GM23338 (cell line): Measurements from ENCODE around the gene CARMIL1. TPM values are rescaled to one million over a fixed set of nuclear protein-coding genes. Genes with fewer than 3 reads are reported as not detected.

Experiments
- ATAC-seq: fragments of 200-7000 bp; cut with Tn5 transposase; 3 replicates; pipeline ENCODE4 v1.9.1; 2020
- DNase-seq: peaks from one replicate; pipeline ENCODE4 v3.0.0-alpha.2; 2015; ENCODE audit warnings: low spot score
- H2AFZ ChIP-seq: fragments of 200-600 bp; sonication (generic); 2 replicates; pipeline ENCODE4 v1.8.0; 2016; ENCODE audit warnings: antibody characterized with exemption, mild to moderate bottlenecking, moderate library complexity
- H3F3A ChIP-seq: fragments of 200-600 bp; sonication (generic); replicated peaks from 2 replicates; pipeline ENCODE4 v1.8.0; 2017; ENCODE audit warnings: antibody characterized with exemption, mixed run types, low read depth
- H3K27ac ChIP-seq: fragments of 200-600 bp; sonication (generic); 2 replicates; pipeline ENCODE4 v1.6.1; 2016; ENCODE audit warnings: low read depth
- H3K27me3 ChIP-seq: fragments of 200-600 bp; sonication (generic); 2 replicates; pipeline ENCODE4 v1.8.0; 2016; ENCODE audit warnings: mild to moderate bottlenecking, mixed run types, moderate library complexity; ENCODE audit not compliant: insufficient read depth
- H3K36me3 ChIP-seq: fragments of 200-600 bp; sonication (generic); 2 replicates; pipeline ENCODE4 v1.8.0; 2016; ENCODE audit warnings: mild to moderate bottlenecking; ENCODE audit not compliant: insufficient read depth
- H3K4me1 ChIP-seq: fragments of 200-600 bp; sonication (generic); 2 replicates; pipeline ENCODE4 v1.8.0; 2016; ENCODE audit warnings: mild to moderate bottlenecking, moderate library complexity; ENCODE audit not compliant: insufficient read depth
- H3K4me2 ChIP-seq: fragments of 200-600 bp; sonication (generic); 2 replicates; pipeline ENCODE4 v1.7.1; 2017; ENCODE audit warnings: mixed run types
- H3K4me3 ChIP-seq: fragments of 200-600 bp; sonication (generic); 2 replicates; pipeline ENCODE4 v1.6.1; 2016; ENCODE audit warnings: mixed run types
- H3K79me2 ChIP-seq: fragments of 200-600 bp; sonication (generic); replicated peaks from 2 replicates; pipeline ENCODE4 v1.8.0; 2017; ENCODE audit warnings: mild to moderate bottlenecking; ENCODE audit not compliant: insufficient read depth
- H3K9me2 ChIP-seq: fragments of 200-600 bp; sonication (generic); 2 replicates; pipeline ENCODE4 v1.8.0; 2017; ENCODE audit not compliant: insufficient read depth
- H4K20me1 ChIP-seq: fragments of 200-600 bp; sonication (generic); replicated peaks from 2 replicates; pipeline ENCODE4 v1.8.0; 2017; ENCODE audit warnings: mild to moderate bottlenecking; ENCODE audit not compliant: insufficient read depth
- H3K27ac Mint-ChIP-seq: 2 replicates; pipeline ENCODE4 v1.8.0; 2020; ENCODE audit warnings: inconsistent platforms, mild to moderate bottlenecking, moderate library complexity, mixed read lengths
- H3K27me3 Mint-ChIP-seq: 3 replicates; pipeline ENCODE4 v1.8.0; 2022; ENCODE audit warnings: low read depth, mild to moderate bottlenecking, moderate library complexity, mixed read lengths, inconsistent platforms; ENCODE audit not compliant: insufficient read depth, poor library complexity
- H3K36me3 Mint-ChIP-seq: 3 replicates; pipeline ENCODE4 v1.8.0; 2021; ENCODE audit warnings: low read depth, mild to moderate bottlenecking, inconsistent platforms, moderate library complexity, mixed read lengths
- H3K4me1 Mint-ChIP-seq: 3 replicates; pipeline ENCODE4 v1.8.0; 2020; ENCODE audit warnings: mild to moderate bottlenecking, inconsistent platforms, mixed read lengths
- H3K4me3 Mint-ChIP-seq: 3 replicates; pipeline ENCODE4 v1.8.0; 2021; ENCODE audit warnings: moderate library complexity, mild to moderate bottlenecking, inconsistent platforms, mixed read lengths
- H3K9me3 Mint-ChIP-seq: 3 replicates; pipeline ENCODE4 v1.8.0; 2020; ENCODE audit warnings: moderate library complexity, mild to moderate bottlenecking, inconsistent platforms, mixed read lengths
- CREB1 ChIP-seq: fragments of 250-450 bp; sonication (Bioruptor Pico); IDR thresholded peaks from 2 replicates; pipeline ENCODE4 v1.5.0; 2020; ENCODE audit warnings: low read depth, mild to moderate bottlenecking, moderate library complexity
- CTCF ChIP-seq, 2 experiments: fragments of 200-600 bp in 1 of 2; sonication (generic) in 1 of 2; conservative IDR thresholded peaks; 2 replicates each; pipeline versions ENCODE4 v1.5.1 to v1.6.1; 2016 to 2017; ENCODE audit warnings: antibody characterized with exemption in 2 of 2, low read depth in 2 of 2, mild to moderate bottlenecking in 2 of 2, moderate library complexity in 1 of 2
- ETS1 ChIP-seq: IDR thresholded peaks from 2 replicates; pipeline ENCODE4 v1.6.1; 2016; ENCODE audit warnings: antibody characterized with exemption
- EZH2 ChIP-seq: fragments of 200-600 bp; sonication (generic); IDR thresholded peaks from one replicate; pipeline ENCODE4 v1.8.0; 2017; ENCODE audit warnings: antibody characterized with exemption, mild to moderate bottlenecking, low read depth; ENCODE audit not compliant: unreplicated experiment
- EZH2phosphoT487 ChIP-seq: fragments of 200-600 bp; sonication (generic); IDR thresholded peaks from one replicate; pipeline ENCODE4 v1.8.1; 2018; ENCODE audit warnings: antibody characterized with exemption; ENCODE audit not compliant: unreplicated experiment
- JUNB ChIP-seq: IDR thresholded peaks from one replicate; pipeline ENCODE4 v1.6.1; 2016; ENCODE audit warnings: antibody characterized with exemption; ENCODE audit not compliant: unreplicated experiment
- NANOG ChIP-seq: IDR thresholded peaks from 2 replicates; pipeline ENCODE4 v1.6.1; 2016; ENCODE audit warnings: antibody characterized with exemption, borderline replicate concordance
- POLR2AphosphoS5 ChIP-seq: IDR thresholded peaks from 2 replicates; pipeline ENCODE4 v1.6.1; 2016; ENCODE audit warnings: antibody characterized with exemption, low read depth
- REST ChIP-seq: IDR thresholded peaks from one replicate; pipeline ENCODE4 v1.6.1; 2018; ENCODE audit warnings: antibody characterized with exemption; ENCODE audit not compliant: unreplicated experiment
- STAT1 ChIP-seq: IDR thresholded peaks from one replicate; pipeline ENCODE4 v1.6.1; 2016; ENCODE audit warnings: antibody characterized with exemption; ENCODE audit not compliant: unreplicated experiment
- ZNF114 ChIP-seq: fragments of 250-450 bp; sonication (Bioruptor Pico); IDR thresholded peaks from 2 replicates; pipeline ENCODE4 v1.5.0; 2020; ENCODE audit warnings: mild to moderate bottlenecking, moderate library complexity
- ZNF331 ChIP-seq: fragments of 250-450 bp; sonication (Bioruptor Pico); IDR thresholded peaks from 2 replicates; pipeline ENCODE4 v1.5.0; 2020; ENCODE audit warnings: low read depth, mild to moderate bottlenecking, moderate library complexity
- ZNF462 ChIP-seq: fragments of 250-450 bp; sonication (Bioruptor Pico); IDR thresholded peaks from 2 replicates; pipeline ENCODE4 v1.5.0; 2020; ENCODE audit warnings: mild to moderate bottlenecking, moderate library complexity
- polyA plus RNA-seq: library from polyadenylated mRNA; unstranded; fragments of >200 nt; fragmentation: Nextera tagmentation; extraction: Ambion mirVana; gene quantifications from 2 replicates; pipeline ENCODE4 v1.2.1, GENCODE V29; 2016
- total RNA-seq: library from RNA; depleted of rRNA; stranded (reverse); fragments of >200 nt; shearing (Covaris generic); gene quantifications from 2 replicates; pipeline ENCODE4 v1.2.3, GENCODE V29; 2014

CARMIL1 gene
- total and polyA plus RNA-seq, 2 experiments from 2014 or later: 43.2 to 66.9 TPM

- no peak for TF ChIP-seq EZH2
- no peak for TF ChIP-seq ZNF331
- no peak for TF ChIP-seq EZH2phosphoT487
- TF ChIP-seq POLR2AphosphoS5: no peak
- TF ChIP-seq CTCF (conservative IDR thresholded peaks at IDR 0.05; ENCODE audit: low read depth in 2 of 2): no peak
- TF ChIP-seq ZNF462 (CRISPR knock-in tag): no peak
- TF ChIP-seq ZNF114 (CRISPR knock-in tag): no peak
- no peak for TF ChIP-seq CREB1 (CRISPR knock-in tag)
- no peak for TF ChIP-seq NANOG
- TF ChIP-seq ETS1: no peak
- TF ChIP-seq STAT1: no peak
- TF ChIP-seq JUNB: no peak
- TF ChIP-seq REST: no peak
- H3K9me2 ChIP-seq: no peaks in the 10 kb centered on the region
- H3K4me3 ChIP-seq: no peak overlapping the region
- ATAC-seq (no peak), DNase-seq (no peak)
- Mint-ChIP-seq H3K36me3 (no peaks in the 10 kb centered on the region), H3K27ac (no peak overlapping the region), H3K4me1 (peaks cover 7% of the 10 kb centered on the region; the same call in 1 of the 3 replicates), H3K4me3 (no peak overlapping the region), H3K27me3 (peaks cover 3% of the 10 kb centered on the region), H3K9me3 (no peaks in the 10 kb centered on the region; the same call in 2 of the 3 replicates)
- H3K79me2 ChIP-seq: no peaks in the 10 kb centered on the region
- no peaks in the 10 kb centered on the region for H3K27me3 ChIP-seq
- H3F3A ChIP-seq: no peaks in the 10 kb centered on the region
- no peaks in the 10 kb centered on the region for H4K20me1 ChIP-seq
- H3K4me1 ChIP-seq: no peaks in the 10 kb centered on the region
- no peak overlapping the region for H3K4me2 ChIP-seq
- no peak overlapping the region for H3K27ac ChIP-seq
- H2AFZ ChIP-seq: no peak overlapping the region
- H3K36me3 ChIP-seq: no peaks in the 10 kb centered on the region
Observed at GRCh38 chr6:25257686-25258348, 21.4 kb upstream of the CARMIL1 start.
